IMR-90 (cell line): ENCODE results near the gene TIA1.

Experiments
- BHLHE40 ChIP-seq: fragments of 150-350 bp; IDR thresholded peaks from 2 replicates; pipeline ENCODE4 v1.6.1; 2016; ENCODE audit warnings: mild to moderate bottlenecking, low read depth, low read length
- CEBPB ChIP-seq: IDR thresholded peaks from 2 replicates; pipeline ENCODE4 v1.6.1; 2012; ENCODE audit warnings: low read depth, low read length, improper control_type of control experiment
- CTCF ChIP-seq: conservative IDR thresholded peaks from 2 replicates; pipeline ENCODE4 v1.5.1; 2012; ENCODE audit warnings: mild to moderate bottlenecking, low read depth, low read length, improper control_type of control experiment
- FOS ChIP-seq: fragments of 150-350 bp; IDR thresholded peaks from 2 replicates; pipeline ENCODE4 v1.6.1; 2016; ENCODE audit warnings: low read depth, low read length
- MAFK ChIP-seq: IDR thresholded peaks from 2 replicates; pipeline ENCODE4 v1.6.1; 2012; ENCODE audit warnings: low read depth, low read length, improper control_type of control experiment
- MAZ ChIP-seq: IDR thresholded peaks from 2 replicates; pipeline ENCODE4 v1.6.1; 2012; ENCODE audit warnings: low read depth, mild to moderate bottlenecking, low read length, improper control_type of control experiment, moderate library complexity, borderline replicate concordance
- MXI1 ChIP-seq: IDR thresholded peaks from 2 replicates; pipeline ENCODE4 v1.6.1; 2012; ENCODE audit warnings: low read depth, mild to moderate bottlenecking, low read length, moderate library complexity, borderline replicate concordance
- NFE2L2 ChIP-seq: fragments of 150-350 bp; IDR thresholded peaks from 2 replicates; pipeline ENCODE4 v1.6.1; 2016; ENCODE audit warnings: low read depth, mild to moderate bottlenecking, low read length
- POLR2A ChIP-seq: IDR thresholded peaks from 2 replicates; pipeline ENCODE4 v1.6.1; 2012; ENCODE audit warnings: mild to moderate bottlenecking, low read depth, low read length
- RAD21 ChIP-seq: IDR thresholded peaks from 2 replicates; pipeline ENCODE4 v1.6.1; 2012; ENCODE audit warnings: low read length, improper control_type of control experiment
- RCOR1 ChIP-seq: IDR thresholded peaks from 2 replicates; pipeline ENCODE4 v1.6.1; 2012; ENCODE audit warnings: mild to moderate bottlenecking, low read length, improper control_type of control experiment; ENCODE audit not compliant: insufficient replicate concordance
- RFX5 ChIP-seq: IDR thresholded peaks from 2 replicates; pipeline ENCODE4 v1.8.0; 2012; ENCODE audit warnings: low read depth, mild to moderate bottlenecking, low read length, moderate library complexity
- SMC3 ChIP-seq: fragments of 150-350 bp; IDR thresholded peaks from 2 replicates; pipeline ENCODE4 v1.6.1; 2016; ENCODE audit warnings: low read depth, mild to moderate bottlenecking, antibody characterized with exemption, low read length, moderate library complexity
- USF2 ChIP-seq: fragments of 150-350 bp; IDR thresholded peaks from 2 replicates; pipeline ENCODE4 v1.6.1; 2017; ENCODE audit warnings: mild to moderate bottlenecking, antibody characterized with exemption, low read length, low read depth

GRCh38 chr2:70202236-70202806, 46.1 kb downstream of the TIA1 start:
- TF ChIP-seq CTCF (no peak), RAD21 (no peak), POLR2A (no peak), RFX5 (no peak), BHLHE40 (no peak), SMC3 (no peak), MAZ (no peak), FOS (no peak), USF2 (no peak), MXI1 (no peak), CEBPB (no peak), NFE2L2 (no peak), RCOR1 (no peak), MAFK (no peak)
